Stomach (tissue), 4 donors: ENCODE results near the gene ESYT2.

Source experiments
- CTCF ChIP-seq, 7 experiments: fragments of 450-650 bp in 4 of 7; fragments of 200-600 bp in 3 of 7; sonication (generic) in 3 of 7; IDR thresholded peaks; one replicate each; pipeline ENCODE4 v1.5.1; 2016 to 2019; ENCODE audit warnings: antibody characterized with exemption in 7 of 7, control low read depth in 2 of 7, mild to moderate bottlenecking in 1 of 7
- POLR2A ChIP-seq, 4 donors: fragments of 450-650 bp; IDR thresholded peaks; one replicate each; pipeline ENCODE4 v1.6.1; 2016; ENCODE audit warnings: antibody characterized with exemption in 4 of 4, control low read depth in 2 of 4, mild to moderate bottlenecking in 1 of 4, moderate library complexity in 1 of 4

DNA sequence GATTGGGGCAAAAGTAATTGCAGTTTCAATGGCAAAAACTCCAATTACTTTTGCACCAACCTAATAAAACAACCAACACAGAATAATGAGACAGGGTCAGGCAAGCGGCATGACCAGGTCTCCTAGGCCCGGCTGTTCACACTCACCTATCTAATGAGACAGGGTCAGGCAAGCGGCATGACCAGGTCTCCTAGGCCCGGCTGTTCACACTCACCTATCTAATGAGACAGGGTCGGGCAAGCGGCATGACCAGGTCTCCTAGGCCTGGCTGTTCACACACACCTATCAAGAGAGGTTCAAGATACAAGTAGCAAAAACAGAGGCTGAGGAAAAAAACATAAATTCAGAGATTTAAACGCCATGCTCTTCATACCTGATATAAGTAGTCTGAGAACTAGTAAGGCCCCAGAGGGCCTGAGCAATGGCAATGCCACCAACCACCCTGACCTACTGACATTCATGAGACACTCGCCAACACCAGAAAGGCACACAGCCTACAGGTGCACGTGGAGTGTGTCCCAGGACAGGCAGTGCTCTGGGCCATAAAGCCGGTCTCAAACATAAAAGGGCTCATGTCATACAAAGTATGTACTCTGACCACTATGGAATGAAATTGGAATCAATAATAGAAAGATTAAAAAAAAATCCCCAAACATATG lies 84.1 kb downstream of the ESYT2 start:
- TF ChIP-seq POLR2A (IDR thresholded peaks at IDR 0.05) (no peak), CTCF (IDR thresholded peaks at IDR 0.05) (no peak)
